GM18520 (cell line): ENCODE results near the gene CNFN.

Source experiments
- ATAC-seq: cut with Tn5 transposase; IDR thresholded peaks from one replicate; pipeline ENCODE4 v1.9.1; 2021; ENCODE audit not compliant: unreplicated experiment

The CNFN gene, protein sequence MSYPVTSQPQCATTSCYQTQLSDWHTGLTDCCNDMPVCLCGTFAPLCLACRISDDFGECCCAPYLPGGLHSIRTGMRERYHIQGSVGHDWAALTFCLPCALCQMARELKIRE

DNA sequence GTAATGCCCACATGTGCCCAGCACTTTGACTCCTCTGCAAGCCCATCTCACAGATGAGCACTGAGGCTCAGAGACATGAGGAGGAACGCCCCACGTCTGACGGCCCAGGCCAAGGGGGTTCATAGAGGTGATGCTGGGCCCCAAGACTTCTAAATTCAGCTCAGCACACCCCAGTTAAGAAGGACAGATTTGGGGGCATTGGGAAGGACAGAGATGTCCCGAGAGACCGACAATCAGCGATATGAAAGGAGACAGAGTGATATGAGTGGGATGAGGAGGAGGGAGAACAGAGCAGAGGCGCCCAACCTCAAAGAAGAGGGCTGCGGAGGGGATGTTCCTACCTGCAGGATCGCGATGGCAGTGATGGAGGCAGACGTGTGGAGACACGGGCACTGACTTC lies at the start of gene CNFN:
Gene CNFN, minus strand, starts transcription at position 399 of the 400 bp plus-strand sequence. CDS start 1,260 bp downstream, outside the sequence.
- no peak for ATAC-seq

DNA sequence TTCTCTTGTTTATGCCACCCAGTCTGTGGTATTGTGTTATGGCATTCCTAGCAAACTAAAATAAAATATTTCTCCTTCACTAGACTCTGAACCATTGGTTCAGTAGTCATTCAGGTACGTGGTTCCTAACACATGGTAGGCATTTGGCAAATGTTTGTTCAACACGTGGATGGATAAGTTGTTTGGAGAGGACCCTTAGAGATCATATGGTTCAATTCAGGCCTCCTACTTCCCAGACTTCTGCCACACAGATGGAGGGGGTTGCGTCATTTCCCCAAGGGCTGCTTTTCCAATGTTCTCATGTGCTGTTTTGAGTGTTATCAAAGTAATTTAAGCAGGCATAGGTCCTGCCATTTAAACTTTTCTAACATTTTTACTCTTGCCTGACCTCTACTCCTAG lies 45.9 kb upstream of the CNFN start:
- ATAC-seq, result no peak

DNA sequence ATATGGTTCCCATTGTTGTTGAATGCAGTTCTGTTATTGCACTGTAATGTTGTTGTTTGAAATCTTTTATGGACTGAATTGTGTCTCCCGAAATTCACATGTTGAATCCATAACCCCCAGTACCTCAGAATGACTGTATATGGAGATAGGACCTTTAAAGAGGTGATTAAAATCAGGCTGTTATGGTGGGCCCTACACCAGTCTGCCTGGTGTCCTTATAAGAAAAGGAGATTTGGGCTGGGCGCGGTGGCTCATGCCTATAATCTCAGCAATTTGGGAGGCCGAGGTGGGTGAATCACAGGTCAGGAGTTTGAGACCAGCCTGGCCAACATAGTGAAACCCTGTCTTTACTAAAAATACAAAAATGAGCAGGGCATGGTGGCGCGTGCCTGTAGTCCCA lies 45.2 kb upstream of the CNFN start:
- no peak for ATAC-seq

DNA sequence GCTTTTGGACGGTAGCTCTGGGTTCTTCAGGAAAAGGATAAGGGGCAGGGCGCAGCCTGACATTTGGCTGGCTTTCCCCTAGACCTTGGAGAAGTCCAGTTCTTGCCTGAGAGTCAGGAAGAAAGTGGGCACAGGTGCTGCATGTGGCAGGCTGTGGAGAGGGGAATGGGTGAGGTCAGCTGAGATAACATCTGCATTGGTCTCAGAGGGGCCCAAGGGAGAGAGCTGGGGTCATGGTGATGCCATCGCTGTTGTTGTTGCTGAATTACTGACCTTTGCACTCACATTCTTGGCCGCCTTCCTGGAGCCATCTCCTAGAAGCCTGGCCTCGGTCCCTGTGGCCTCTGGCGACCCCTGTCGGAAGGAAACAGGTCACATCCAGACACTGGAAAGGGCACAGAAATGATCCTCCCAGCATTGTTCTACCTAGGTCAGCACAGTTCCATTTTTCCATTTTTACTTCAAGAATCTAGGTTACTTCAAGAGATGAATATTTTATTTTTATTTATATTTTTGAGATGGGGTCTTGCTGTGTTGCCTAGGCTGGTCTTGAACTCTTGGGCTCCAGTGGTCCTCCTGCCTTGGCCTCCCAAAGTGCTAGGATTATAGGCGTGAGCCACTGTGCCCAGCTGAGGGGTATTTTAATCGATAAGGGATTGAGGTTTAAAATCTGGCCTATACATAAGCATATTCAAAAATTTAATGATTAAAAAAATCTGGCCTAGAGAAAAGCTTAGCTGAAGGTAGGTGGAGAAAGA lies 43.6 kb upstream of the CNFN start:
- ATAC-seq, result no peak

DNA sequence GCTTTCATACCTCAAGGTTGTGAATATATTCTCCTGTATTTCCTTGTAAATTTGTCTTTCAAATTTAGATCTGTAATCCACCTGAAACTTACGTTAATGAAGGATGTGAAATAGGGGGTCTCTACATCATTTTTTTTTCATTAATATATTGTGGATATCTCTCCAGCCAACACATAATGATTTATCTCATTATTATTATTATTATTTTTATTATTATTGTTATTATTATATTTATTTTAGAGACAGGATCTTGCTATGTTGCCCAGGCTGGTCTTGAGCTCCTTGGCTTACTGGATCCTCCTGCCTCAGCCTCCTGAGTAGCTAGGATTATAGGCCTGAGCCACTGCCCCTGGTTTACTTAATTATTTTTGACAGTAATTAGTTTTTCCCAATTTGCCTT lies 41.4 kb upstream of the CNFN start:
- ATAC-seq, result no peak

DNA sequence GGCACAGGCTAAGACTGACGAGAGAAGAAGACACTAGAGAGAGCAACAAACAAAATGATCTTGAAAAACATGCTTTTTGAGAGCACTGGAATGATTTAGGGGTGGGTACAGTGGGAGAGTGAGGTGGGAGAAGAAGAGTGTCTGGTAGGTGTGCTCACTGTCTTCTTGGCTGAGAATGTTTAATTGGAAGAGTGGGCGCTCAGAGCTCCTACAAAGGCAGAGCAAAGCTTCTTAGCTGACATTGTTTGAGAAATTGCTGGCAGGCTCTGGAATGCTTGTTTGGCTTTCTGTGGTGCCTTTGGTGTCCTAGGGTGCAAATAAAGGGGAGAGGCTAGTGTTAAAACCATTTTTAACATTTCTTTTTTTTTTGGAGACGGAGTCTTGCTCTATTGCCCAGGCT lies 38.6 kb upstream of the CNFN start:
- no peak for ATAC-seq

DNA sequence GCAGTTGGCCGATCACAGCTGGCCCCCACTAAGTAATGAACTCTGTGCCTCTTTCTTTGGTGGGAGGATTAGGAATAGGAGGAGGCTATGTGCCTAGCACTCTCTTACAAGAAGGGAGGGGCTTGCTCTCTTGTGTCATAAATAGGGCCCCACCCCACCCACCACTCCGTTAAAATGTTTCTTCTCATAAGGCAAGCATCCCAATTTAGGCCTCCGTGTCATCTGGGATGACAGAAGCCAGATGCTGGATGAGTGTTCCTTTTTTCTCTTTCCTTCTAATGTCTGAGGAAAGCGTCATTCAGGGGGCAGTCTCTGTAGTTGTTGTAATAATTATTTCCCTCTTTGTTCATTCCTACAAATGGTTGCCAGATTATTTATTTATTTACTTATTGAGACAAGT lies 37.2 kb upstream of the CNFN start, which contains the start of gene LIPE:
Gene LIPE, minus strand, starts transcription at position 76 of the 400 bp plus-strand sequence. CDS start 239 bp downstream, outside the sequence.
- ATAC-seq, result no peak

DNA sequence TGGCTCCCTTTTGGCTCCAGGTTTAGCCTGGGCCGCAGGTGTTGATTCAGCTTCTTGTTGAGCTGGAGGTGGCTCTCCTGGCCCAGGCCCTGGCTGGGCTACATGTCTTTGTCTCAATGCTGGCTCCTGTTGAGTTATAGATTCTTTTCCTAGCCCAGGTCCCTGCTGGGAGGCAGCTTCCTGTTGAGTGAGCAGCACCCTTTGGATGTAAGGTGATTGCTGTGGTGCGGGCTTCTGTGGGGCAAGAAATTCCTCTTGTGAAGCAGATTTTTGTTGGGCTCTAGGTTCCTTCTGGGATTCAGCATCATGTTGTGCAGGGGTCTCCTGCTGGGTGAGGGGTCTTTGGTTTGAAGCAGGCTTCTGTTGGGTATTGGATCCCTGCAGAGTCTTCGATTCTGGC lies 36.5 kb upstream of the CNFN start:
- ATAC-seq, result no peak

DNA sequence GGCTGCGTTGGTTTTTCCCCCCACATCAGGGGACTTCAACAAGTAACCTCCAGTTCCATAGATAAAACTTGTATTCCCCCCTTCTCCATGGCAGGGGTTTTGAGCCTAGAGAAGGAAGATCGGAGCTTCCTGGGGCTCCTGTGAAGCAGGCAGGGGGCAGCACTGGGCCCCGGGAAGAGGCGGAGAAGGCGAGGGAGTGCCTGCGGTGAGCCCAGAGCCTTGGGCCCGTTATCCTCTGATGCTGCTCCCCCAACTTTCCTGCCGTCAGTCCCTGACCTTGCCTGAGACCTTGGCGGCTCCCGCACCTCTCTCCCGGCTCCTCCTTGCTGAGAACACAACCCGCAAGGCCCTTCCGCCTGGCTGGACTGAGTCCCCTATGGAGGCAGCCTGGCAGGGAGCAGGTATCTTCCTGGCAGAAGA lies 34.6 kb upstream of the CNFN start:
- ATAC-seq, result no peak

DNA sequence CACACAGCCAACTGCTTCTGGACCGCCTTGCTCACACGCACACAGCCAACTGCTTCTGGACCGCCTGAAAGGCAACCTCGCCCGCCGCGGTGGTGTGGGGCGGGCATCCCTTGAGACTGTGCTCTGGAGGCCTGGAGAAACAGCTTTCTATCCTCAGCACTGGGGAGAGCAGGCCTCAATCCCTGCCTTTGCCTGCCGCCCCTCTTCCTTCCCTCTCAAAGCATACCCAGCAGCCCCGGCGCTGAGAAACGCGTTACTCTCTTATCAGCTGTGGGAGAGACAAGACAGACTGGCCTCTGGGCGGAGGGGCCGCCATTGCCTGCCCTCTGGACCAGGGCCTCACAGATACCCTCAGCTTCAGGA lies 34.2 kb upstream of the CNFN start:
- no peak for ATAC-seq

DNA sequence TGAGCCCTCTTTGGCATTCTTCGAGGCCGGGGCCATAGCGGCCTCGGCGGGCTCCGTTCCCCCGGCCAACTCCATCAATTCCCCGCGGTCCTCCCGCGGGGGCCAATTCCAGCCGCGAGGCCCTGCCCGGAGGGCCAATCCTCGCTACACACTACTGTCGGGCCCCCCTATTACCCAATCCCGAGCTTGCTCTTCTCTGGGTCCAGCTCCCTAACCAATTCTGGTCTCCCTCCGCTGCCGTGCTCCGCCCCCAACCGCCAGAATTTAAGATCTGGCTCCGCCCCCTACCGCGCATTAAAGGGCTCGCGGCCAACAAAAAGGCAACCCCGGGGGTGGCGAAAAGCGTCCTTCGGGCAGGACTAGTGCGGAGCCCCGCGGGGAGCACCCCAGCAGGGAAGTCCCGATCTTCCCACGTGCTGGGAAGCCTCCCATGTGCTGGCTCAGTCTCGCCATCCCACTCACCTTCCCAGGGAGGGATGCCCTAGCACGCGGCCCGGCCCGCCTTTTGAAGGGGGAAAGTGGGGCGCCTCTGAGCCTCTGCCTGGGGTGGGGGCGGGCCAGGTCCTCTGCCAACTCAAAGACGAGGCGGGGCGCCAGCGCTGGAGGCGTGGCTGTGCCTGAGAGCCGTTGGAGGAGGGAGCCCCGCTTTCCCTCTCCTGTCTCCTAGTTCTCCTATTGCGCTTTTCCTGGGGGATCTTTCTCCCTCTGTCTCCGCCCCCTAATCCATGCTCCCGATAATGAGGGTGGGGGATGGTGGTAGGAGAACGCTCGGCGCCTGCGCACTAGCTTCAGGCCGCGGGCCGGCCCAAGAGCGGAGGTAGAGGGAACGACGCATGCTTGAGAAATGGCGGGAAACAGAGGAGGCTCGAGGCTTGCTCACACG lies 33.6 kb upstream of the CNFN start:
- peak; percentile 78 for ATAC-seq

DNA sequence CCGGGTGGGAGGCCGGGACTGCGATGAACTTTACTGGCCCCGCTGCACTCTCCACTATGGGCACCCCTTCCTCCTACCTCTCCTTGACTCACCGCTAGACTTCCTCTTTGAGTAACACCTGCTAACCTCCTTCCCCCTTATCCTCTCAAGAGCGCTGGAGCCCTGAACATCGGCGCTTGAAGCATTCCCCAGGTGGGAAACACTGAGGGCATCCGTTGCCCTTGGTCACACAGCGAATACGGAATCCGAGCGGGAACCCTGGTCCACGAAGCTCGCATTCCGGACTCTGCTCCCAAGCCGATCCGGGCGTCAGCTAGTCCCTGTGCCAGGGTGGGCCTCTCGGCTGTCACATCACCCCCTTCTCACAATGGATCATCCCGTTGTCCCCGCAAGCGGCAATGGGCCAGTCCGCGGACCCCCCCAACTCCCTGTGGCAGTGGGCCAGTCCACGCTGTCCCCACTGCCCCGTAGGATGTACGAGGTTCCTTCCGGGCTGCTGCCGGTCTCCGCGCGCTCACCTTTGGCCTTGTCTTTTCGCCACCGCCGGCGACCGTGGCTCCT lies 32.9 kb upstream of the CNFN start:
- peak; percentile 19 for ATAC-seq

DNA sequence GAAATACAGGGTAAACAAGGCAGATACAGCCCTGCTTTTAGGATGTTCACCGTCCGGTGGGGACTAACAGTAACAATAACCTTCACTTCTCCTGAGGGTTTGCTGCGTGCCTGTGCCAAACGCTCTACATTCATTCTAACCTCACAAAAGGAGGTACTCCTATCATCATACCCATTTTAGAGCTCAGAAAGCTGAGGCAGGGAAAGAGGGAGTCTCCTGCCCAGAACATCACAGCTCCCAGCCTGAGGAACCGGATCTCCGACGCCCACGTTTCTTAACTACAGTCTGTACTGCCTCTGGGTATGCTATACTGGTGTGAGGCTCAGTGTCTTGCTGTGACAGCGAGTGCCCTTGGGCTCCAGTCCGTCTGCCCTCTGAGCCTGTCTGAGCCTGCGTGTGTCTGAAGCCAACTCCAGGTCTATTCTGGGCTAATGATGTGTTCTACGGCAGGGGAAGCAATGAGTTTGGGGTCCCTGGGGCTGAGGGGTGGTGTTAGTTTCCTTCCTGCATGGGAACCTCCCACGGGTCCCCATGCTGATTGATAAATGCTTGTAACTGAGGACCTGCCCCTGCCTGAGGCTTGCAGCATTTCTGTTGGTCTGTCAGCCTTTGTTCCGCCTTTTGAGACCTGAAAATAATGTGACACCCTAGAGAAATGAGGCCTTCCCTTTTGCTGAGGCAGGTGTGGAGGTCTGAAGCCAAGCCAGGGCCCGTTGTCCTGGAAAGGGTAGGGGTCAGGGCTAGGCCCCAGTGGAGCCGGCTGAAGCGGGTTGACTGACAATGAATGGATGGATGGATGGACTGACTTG lies 32.2 kb upstream of the CNFN start:
- no peak for ATAC-seq

DNA sequence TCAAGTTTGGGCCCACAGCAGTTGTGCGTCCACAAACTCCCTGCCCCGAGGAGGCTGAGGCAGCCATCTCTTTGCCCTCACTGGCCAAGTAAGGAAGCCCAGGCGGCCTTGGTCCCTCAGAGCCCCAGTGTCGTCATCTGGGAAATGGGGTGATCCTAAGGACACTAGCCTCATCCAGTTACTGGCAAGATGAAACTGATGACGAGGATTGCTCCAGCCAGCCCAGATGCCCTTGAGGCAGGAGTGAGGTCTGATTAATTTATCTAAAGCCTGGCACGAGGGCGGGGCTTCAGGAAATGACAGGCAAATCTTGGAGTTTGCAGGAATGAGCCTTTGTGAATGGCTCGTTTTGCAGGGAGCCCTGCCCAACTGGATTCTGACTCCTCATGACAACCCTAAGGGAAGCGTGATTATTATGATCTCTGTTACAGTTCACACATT lies 31.5 kb upstream of the CNFN start:
- no peak for ATAC-seq

DNA sequence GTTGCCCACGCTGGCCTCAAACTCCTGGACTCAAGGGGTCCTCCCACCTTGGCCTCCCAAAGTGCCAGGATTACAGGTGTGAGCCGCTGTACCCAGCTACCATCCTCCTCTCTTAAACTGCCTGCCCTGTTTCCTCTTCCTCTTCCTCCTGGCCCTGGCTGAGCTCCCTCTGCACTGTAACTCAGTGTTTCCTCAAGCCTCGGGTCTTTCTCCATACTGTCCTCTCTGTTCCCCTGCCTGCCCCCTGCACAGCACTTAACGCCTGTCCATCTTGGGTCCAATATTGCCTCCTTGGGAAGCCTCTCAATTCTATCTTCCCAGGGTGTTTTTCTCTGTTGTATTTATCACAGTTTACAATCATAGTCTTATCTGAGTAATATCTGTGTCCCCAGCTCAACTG lies 31.0 kb upstream of the CNFN start:
- ATAC-seq, result no peak

DNA sequence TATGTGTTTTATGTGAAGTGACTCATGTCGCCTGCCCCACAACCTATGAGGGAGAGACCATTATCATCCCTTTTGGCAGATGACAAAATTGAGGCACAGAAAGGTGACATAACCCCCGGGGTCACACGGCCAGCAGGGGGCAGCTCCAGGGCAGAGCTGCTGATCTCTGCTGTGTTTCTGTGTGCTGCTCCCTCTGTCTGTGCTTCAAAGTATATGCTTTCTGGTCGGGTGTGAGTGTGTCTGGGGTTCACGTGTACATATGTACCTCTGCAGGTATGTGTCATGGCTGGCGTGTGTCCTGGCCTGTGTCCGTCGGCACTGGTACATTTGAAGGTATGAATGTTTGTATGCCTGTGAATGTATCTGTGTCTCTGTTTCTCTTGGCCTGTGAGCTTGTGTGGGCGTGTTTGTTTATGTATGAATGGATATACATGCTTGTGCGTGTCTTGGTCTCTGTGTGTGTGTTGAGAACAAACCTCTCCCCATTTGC lies 30.0 kb upstream of the CNFN start:
- no peak for ATAC-seq

DNA sequence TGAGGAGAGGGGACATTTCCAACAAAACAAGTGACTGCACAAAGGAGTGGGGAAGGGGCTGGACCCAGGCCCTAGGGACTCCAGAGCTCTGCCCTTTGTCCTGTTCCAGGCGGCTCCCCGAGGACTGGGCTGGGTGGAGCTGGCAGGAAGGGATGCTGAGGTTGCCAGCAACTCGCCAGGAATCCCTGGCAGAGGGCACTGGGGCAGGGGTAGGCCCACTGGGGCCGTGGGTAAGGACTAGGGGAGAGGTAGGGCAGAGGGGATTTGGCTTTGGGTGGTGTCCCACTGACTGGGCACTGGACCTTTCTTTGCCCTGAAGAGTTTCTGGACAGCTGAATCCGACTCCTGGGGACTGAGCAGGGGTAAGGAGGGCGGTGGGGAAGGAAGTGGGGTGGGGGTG lies 29.2 kb upstream of the CNFN start:
- no peak for ATAC-seq

DNA sequence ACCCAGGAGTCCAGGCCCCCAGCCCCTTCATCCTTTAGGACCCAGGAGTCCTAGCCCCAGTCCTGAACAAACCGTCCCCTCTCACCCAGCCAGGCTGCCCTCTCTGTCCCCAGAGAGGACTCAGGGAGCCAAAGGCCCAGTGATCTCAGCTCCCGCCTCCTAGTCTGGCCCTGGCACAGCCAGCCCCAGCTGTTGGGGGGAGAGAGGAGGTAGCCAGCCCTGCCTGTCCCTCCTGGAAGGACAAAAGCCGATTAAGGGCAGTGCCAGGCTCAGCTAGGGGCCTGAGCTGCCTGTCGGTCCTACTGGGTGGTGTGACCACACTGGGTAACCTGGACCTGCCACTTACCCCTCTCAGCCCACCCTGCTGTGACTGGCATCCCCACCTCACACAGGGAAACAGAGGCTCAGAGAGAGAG lies 22.6 kb upstream of the CNFN start:
- ATAC-seq, result no peak

DNA sequence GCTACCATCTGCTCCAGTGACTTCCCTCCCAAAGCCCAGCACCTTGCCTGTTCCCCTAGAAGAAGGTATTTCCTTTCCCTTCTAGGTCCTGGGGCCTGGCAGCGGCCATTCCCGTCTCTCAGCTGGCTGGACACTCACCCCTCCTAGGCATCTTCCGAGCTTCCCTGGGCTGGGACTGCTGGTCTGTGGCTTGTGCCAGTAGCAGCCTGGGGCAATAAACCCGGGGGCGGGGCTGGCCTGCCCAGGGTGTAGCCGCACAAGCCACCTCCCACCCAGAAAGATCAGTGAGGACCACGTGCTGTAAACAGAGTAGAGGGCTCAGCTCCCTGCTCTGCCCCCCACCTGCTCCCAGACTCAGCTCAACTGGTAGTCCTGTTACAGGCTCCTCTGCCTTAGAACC lies 22.1 kb upstream of the CNFN start:
- ATAC-seq, result no peak

DNA sequence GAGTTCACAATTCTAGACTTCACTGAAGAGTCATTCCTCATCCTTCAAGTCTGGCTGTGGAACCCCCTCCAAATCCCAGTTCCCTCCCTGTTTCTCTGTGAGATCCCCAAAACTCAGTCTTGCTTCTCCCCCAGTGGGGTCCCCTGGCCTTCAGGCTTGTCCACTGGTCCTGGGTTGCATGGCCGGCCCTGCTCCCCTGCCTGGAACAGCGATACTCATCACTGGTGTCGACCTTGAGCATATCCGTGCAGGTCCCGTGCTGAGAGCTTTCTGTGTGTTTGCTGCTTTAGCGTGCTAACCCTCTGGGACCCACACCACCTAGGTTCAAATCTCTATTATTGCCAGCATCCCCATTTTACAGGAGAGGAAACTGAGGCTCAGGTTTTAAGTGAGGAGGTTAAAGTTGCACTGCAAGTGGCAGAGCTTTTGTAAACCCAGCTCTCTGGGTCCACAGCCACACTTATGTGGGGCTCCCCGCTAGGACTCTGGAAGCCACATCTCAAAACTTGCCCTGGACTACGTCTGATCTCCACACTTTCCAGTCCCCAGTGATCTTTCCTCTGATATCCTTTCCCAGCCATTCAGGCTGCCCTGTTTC lies 21.6 kb upstream of the CNFN start:
- no peak for ATAC-seq
